ENCODE results near the gene CHD9.
A peak's percentile ranks its signal among the peaks of the same experiment; 100 is the strongest.

Gene CHD9

GRCh38 chr16:53098526-53099317 is 43.9 kb downstream of the CHD9 start:
- no peak for DNase-seq

GRCh38 chr16:53099318-53100130 is 44.7 kb downstream of the CHD9 start:
- peak; percentile 77 for DNase-seq

- no peak for DNase-seq
Observed at GRCh38 chr16:53100131-53100748, 45.4 kb downstream of the CHD9 start.

GRCh38 chr16:53100889-53101288 is 46.1 kb downstream of the CHD9 start:
- no peak for DNase-seq

GRCh38 chr16:53103811-53104210 is 49.0 kb downstream of the CHD9 start:
- no peak for DNase-seq

GRCh38 chr16:53105565-53105964 is 50.8 kb downstream of the CHD9 start:
- DNase-seq, result no peak

- no peak for DNase-seq
Observed at GRCh38 chr16:53111078-53111791, 56.4 kb downstream of the CHD9 start.

GRCh38 chr16:53112015-53112414 is 57.2 kb downstream of the CHD9 start:
- DNase-seq, result no peak

GRCh38 chr16:53115047-53115446 is 60.3 kb downstream of the CHD9 start:
- no peak for DNase-seq

GRCh38 chr16:53115773-53116172 is 61.0 kb downstream of the CHD9 start:
- DNase-seq, result no peak

GRCh38 chr16:53121043-53121620 is 66.3 kb downstream of the CHD9 start:
- DNase-seq, result no peak

GRCh38 chr16:53121661-53122060 is 66.9 kb downstream of the CHD9 start:
- no peak for DNase-seq

GRCh38 chr16:53123747-53124146 is 69.0 kb downstream of the CHD9 start:
- no peak for DNase-seq

GRCh38 chr16:53126390-53126789 is 71.6 kb downstream of the CHD9 start:
- DNase-seq, result no peak

GRCh38 chr16:53129281-53130158 is 74.7 kb downstream of the CHD9 start:
- DNase-seq, result no peak

GRCh38 chr16:53130159-53131049 is 75.6 kb downstream of the CHD9 start:
- DNase-seq, result peak; percentile 98

GRCh38 chr16:53131050-53131362 is 76.2 kb downstream of the CHD9 start:
- no peak for DNase-seq

- peak; percentile 74 for DNase-seq
Observed at GRCh38 chr16:53131363-53132071, 76.7 kb downstream of the CHD9 start.

- DNase-seq, result no peak
Observed at GRCh38 chr16:53132406-53132805, 77.6 kb downstream of the CHD9 start.

GRCh38 chr16:53135329-53135728 is 80.5 kb downstream of the CHD9 start:
- DNase-seq, result no peak

Measured in retina (tissue), 1 donor.